ENCODE results near the gene HYAL3.
A peak's percentile ranks its signal among the peaks of the same experiment; 100 is the strongest.

The HYAL3 gene

DNA sequence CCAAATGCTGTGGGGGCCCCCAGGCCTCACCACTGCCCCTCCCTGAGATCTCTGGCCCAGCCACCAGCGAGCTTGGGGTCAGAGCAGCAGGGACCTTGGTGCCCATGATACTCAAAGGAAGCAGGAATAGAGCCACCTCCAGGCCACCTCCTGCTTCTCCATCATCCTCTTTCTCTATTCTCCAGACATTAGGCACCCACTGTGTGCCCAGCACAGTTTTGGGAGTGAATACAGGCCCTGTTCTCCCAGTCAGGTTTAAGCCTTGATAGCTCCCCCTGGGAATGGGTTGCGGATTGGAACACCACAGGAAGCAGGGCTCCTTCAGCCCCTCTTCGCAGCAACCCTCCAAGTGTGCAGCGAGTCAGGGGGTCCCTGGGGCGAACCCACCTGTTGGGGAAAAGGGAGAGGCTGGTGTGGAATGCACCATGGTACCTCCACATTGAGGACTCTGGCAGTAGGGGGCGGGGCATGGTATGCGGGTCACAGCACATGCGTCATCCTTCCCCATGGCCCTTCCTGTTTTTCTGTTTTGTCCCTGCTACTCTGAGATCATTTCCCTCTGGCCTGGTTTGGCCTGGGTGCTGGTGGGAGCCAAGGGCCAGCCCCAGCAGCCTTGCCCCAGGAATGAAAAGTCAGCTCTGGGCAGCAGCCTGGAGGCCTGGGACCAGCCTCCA lies 44.5 kb downstream of the HYAL3 start:
- TF ChIP-seq, protein P1, sequence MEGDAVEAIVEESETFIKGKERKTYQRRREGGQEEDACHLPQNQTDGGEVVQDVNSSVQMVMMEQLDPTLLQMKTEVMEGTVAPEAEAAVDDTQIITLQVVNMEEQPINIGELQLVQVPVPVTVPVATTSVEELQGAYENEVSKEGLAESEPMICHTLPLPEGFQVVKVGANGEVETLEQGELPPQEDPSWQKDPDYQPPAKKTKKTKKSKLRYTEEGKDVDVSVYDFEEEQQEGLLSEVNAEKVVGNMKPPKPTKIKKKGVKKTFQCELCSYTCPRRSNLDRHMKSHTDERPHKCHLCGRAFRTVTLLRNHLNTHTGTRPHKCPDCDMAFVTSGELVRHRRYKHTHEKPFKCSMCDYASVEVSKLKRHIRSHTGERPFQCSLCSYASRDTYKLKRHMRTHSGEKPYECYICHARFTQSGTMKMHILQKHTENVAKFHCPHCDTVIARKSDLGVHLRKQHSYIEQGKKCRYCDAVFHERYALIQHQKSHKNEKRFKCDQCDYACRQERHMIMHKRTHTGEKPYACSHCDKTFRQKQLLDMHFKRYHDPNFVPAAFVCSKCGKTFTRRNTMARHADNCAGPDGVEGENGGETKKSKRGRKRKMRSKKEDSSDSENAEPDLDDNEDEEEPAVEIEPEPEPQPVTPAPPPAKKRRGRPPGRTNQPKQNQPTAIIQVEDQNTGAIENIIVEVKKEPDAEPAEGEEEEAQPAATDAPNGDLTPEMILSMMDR (IDR thresholded peaks at IDR 0.05) = no peak
- TF ChIP-seq ZFX (IDR thresholded peaks at IDR 0.05; ENCODE audit: borderline replicate concordance) = no peak
- H3K27ac ChIP-seq = no peak overlapping the region

DNA sequence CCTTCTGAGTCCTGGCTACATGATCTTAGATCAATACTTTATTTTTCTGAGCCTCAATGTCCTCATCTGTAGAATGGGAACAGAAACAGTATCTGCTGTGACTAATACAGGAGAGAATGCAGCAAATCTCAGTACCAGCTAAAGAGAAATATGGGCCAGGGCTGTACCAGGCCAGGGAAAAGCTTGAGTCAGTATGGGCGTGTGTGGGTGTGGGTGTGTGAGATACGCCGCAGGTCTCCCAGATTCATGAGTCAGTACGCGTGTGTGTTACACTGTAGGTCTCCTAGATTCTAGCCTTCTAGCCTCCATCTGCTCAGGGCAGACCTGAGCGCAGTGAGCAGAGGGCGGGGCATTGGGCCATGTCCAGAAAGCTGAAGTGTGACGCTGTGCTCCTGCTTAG lies 48.0 kb downstream of the HYAL3 start:
- no peak overlapping the region for H3K27ac ChIP-seq
- TF ChIP-seq, protein P1 (IDR thresholded peaks at IDR 0.05) = no peak
- TF ChIP-seq ZFX (IDR thresholded peaks at IDR 0.05; ENCODE audit: borderline replicate concordance) = no peak

DNA sequence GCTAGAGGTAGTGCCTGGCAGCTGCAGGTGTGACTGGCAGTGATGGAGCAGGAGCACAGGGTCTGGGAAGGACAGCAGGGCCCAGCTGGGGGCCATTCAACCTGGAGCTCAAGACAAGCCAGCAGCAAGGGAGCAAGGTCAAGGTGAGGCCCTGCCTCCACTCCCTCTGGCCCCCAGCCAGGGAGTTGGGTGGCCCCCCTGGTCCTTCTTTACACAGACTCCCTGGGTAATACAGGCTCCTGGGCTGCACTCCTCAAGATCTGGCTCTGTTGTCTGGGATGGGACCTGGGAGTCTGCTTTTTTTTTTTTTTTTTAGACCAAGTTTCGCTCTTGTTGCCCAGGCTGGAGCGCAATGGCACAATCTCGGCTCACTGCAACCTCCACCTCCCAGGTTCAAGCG lies 48.7 kb downstream of the HYAL3 start:
- H3K27ac ChIP-seq = no peak overlapping the region
- TF ChIP-seq, protein P1 (IDR thresholded peaks at IDR 0.05) = no peak
- no peak for TF ChIP-seq ZFX (IDR thresholded peaks at IDR 0.05; ENCODE audit: borderline replicate concordance)

DNA sequence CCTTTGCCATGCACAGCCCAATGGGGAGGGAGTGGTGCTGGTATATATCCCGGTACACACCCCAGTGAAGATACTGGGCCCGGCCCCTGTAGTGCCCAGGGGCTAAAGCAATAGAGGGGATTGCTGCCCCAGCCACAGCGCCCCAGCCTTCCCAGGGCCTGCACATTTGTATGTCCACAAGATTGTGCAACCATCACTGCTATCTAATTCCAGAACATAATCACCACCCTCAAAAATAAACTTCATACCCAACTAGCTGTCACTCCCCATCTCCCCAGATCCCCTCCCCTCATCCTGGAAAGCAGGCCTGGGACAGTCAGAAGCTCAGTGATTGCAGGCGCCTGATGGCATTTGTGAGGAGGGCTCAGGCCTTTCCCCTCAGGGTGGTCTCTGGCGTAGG lies 49.7 kb downstream of the HYAL3 start:
- H3K27ac ChIP-seq = no peak overlapping the region
- TF ChIP-seq, protein P1 (IDR thresholded peaks at IDR 0.05) = no peak
- no peak for TF ChIP-seq ZFX (IDR thresholded peaks at IDR 0.05; ENCODE audit: borderline replicate concordance)

DNA sequence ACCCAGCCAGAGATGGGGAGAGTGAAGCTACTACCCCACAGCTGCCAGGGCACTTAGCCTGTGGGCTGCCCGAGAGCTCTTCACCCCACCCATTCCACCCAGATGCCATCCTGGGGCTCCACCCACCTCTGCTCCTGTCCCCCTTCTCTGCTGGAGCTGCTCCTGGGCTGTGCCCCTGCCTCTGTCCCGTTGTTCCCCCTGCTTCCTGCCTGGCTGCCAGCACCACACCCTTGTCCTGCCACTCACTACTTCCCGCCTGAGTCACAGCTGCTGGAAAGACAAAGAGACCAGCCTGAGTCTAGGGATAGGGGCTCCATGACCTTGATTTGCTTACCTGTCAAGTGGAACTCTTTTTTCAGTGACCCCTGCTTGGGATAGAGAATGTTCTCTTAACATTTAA lies 50.8 kb downstream of the HYAL3 start:
- no peak overlapping the region for H3K27ac ChIP-seq
- TF ChIP-seq ZFX (IDR thresholded peaks at IDR 0.05; ENCODE audit: borderline replicate concordance) = no peak
- TF ChIP-seq, protein P1 (IDR thresholded peaks at IDR 0.05) = no peak

DNA sequence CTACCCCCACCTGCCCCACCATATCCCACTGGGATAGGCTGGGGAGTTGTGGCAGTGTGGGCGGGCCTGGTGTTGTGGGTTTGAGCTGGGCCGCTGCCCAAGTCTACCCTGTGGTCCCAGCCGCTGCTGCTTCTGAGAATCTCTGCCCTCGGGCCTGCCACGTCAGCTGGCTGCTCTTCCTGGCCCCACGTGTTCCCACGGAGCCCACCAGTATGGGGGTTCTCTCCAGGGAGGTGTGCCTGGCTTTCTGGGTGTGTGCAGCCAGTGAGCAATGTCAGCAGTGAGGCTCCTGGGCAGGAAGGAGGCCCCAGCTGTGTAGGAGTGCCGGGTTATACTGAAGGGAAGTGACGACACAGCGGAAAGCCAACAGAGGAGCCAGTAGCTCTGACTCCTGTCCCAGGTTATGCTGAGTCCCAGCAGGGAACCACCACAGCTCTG lies 52.7 kb downstream of the HYAL3 start:
- H3K27ac ChIP-seq = no peak overlapping the region
- no peak for TF ChIP-seq ZFX (IDR thresholded peaks at IDR 0.05; ENCODE audit: borderline replicate concordance)
- TF ChIP-seq, protein P1 (IDR thresholded peaks at IDR 0.05) = peak; percentile 72

DNA sequence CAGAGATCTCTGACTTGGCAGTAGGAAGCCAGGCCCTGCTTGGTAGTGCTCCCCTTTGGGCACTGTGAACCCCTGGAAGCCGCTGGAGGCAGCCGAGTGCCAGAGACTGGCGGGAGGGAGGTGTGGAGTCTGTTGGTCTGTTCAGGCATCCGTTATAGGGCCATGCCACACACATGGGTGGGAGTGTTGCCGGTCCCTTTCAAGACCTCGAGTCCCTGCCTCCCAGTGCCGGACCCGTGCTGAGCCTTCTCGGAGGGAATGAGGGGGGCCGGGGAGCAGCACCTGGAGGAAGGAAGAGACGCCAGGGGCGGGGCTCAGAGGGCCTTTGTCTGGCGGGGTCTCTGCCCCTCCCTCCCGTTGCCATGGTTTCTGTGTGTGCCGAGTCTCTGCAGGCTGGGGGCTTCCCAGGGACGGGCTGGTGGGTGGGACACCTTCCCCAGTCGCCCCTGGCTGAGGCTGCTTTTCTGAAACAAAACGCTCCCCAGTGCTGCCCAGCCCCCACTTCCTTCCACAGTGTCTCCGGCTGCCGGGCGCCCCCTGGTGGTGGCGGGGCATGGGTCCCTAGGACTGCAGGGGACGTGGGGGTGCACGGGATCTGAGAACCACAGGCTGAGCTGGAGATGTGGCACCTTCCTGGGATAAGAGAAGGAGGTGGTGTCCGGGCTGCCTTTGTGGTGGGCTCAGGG lies 53.2 kb downstream of the HYAL3 start:
- no peak overlapping the region for H3K27ac ChIP-seq
- TF ChIP-seq ZFX (IDR thresholded peaks at IDR 0.05; ENCODE audit: borderline replicate concordance) = no peak
- TF ChIP-seq, protein P1 (IDR thresholded peaks at IDR 0.05) = peak; percentile 97
